ENCODE measurements around the gene PPP1R26.

DNA sequence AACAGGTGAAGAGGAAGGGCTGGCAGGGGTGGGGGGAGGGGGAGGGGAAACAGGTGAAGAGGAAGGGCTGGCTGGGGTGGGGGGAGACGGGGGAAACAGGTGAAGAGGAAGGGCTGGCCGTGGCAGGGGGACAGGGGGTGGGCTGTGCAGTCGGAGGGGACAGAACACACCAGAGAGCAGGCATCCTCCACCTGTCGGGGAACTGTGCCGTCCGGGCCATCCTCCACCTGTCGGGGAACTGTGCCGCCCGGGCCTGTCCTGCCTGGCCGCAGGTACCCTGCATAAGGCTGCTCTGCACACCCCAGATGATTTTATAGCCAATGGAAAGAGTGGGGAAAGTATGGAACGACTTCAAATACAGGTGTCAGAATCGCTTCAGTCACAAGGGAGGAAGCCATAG is 32.5 kb upstream of the PPP1R26 start:
- TF ChIP-seq GABPA (IDR thresholded peaks at IDR 0.05; ENCODE audit: low read depth) (no peak), SIN3A (IDR thresholded peaks at IDR 0.05; ENCODE audit: borderline replicate concordance, low read depth, low read length) (no peak), TAF1 (IDR thresholded peaks at IDR 0.05; ENCODE audit: borderline replicate concordance, low read depth, low read length) (no peak), YY1 (IDR thresholded peaks at IDR 0.05; ENCODE audit: low read depth) (no peak), EZH2phosphoT487 (IDR thresholded peaks at IDR 0.05; ENCODE audit: borderline replicate concordance, low read depth) (no peak), RAD21 (IDR thresholded peaks at IDR 0.05; ENCODE audit: low read length) (no peak), EP300 (IDR thresholded peaks at IDR 0.05; ENCODE audit: borderline replicate concordance in 1 of 2, low read depth in 1 of 2, low read length in 1 of 2) (no peak)
- TF ChIP-seq, protein P1, sequence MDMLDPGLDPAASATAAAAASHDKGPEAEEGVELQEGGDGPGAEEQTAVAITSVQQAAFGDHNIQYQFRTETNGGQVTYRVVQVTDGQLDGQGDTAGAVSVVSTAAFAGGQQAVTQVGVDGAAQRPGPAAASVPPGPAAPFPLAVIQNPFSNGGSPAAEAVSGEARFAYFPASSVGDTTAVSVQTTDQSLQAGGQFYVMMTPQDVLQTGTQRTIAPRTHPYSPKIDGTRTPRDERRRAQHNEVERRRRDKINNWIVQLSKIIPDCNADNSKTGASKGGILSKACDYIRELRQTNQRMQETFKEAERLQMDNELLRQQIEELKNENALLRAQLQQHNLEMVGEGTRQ (IDR thresholded peaks at IDR 0.05; ENCODE audit: borderline replicate concordance, low read depth, low read length), result no peak
- TF ChIP-seq, protein P2, sequence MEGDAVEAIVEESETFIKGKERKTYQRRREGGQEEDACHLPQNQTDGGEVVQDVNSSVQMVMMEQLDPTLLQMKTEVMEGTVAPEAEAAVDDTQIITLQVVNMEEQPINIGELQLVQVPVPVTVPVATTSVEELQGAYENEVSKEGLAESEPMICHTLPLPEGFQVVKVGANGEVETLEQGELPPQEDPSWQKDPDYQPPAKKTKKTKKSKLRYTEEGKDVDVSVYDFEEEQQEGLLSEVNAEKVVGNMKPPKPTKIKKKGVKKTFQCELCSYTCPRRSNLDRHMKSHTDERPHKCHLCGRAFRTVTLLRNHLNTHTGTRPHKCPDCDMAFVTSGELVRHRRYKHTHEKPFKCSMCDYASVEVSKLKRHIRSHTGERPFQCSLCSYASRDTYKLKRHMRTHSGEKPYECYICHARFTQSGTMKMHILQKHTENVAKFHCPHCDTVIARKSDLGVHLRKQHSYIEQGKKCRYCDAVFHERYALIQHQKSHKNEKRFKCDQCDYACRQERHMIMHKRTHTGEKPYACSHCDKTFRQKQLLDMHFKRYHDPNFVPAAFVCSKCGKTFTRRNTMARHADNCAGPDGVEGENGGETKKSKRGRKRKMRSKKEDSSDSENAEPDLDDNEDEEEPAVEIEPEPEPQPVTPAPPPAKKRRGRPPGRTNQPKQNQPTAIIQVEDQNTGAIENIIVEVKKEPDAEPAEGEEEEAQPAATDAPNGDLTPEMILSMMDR (IDR thresholded peaks at IDR 0.05), result no peak
